Measurements from ENCODE around the gene COPB1.
A peak's percentile ranks its signal among the peaks of the same experiment; 100 is the strongest.

The COPB1 gene

DNA sequence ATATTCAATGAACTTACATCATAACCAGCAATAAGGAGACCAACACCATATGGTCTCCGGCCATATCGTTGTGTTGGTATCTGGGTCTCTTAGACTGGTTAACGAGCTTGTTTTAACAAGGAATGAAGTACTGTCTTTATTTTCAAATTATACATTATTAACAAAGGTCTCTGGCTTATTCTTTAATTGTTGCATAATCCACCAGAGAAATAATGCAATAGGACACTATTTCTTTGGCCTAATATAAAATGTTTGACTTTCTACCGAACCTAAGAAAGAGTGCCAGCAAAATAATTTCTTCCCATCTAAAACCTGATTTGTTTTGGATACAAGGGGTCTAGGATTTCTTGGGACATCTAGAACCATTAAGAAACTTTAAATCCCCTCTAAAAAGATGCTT is 14.2 kb upstream of the COPB1 start:
- no peak for DNase-seq (ENCODE audit: low read depth)

DNA sequence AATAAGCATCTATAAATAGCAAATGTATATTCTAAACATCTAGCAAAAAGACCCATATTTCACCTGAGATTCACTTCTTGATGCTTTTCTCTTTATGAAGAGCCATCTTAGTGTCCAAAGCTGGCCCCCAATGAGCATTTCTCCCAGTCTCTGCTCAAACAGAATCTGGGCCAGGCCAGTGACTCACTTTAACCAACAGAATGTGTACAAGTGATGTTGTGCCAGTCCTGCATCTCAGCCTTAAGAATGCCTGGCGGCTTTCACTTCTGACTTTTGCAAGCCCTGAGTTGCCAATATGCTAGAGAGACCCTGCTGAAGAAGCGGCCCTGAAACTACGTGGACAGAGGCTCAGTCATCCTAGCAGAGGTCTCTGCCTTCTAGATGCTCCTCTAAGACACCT is 6.9 kb upstream of the COPB1 start:
- DNase-seq (ENCODE audit: low read depth), result no peak

- no peak for DNase-seq (ENCODE audit: low read depth)
Measured at GRCh38 chr11:14503023-14503422, 3.4 kb upstream of the COPB1 start.

DNA sequence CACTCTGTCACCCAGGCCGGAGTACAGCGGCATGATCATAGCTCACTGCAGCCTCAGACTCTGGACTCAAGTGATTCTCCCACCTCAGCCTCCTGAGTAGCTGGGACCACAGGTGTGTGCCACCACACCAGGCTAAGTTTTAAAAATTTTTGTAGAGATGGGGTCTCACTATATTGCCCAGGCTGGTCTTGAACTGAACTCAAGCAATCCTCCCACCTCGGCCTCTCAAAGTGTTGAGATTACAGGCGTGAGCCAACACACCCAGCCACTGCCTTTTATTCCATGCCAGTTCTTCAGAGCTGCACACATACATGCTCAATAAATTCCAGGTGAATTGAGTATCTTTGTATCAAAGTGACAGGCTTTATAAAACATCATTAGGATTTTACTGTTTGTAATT is 2.4 kb upstream of the COPB1 start:
- no peak for DNase-seq (ENCODE audit: low read depth)

- peak; percentile 25 for DNase-seq (ENCODE audit: low read depth)
Measured at GRCh38 chr11:14500181-14500651, 605 bp upstream of the COPB1 start.

GRCh38 chr11:14499178-14499559 is 442 bp downstream of the COPB1 start:
- no peak for DNase-seq (ENCODE audit: low read depth)

DNA sequence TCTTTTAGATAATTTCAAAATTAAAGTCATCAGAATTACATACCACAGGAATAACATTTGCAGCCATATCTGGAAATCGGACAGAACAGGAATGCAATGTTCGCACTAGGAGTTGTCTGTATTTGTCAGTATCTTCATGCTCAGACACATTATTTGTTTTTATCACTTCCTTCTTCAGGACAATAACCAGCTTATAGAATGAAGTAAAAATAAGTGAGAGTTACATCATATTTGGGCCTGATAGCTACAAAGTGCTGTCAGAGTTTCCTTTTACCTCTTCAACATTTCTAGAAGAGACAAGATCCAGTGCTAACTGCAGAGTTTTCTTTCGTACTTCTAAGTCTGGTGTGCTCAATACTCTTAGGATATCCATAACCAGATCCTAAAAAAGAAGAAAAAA is 18.9 kb downstream of the COPB1 start:
- DNase-seq (ENCODE audit: low read depth), result no peak

DNA sequence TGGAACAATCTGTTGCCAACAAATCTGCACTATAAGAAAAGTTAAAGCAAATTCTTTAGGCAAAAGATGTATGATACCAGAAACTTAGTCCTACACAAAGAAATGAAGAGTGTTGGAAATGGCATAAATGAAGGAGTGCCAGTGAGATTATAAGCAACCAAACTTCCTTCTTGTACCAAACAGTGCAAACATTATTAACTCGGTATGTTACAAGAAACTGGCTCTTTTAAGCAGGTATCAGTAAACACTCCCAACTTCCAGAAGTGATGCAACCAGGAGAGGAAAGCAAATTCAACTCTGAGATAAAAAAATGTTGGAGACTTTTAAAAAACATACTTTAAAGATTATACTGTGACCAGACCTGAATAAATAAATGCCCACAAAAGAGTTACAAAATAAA is 28.5 kb downstream of the COPB1 start:
- no peak for DNase-seq (ENCODE audit: low read depth)

DNA sequence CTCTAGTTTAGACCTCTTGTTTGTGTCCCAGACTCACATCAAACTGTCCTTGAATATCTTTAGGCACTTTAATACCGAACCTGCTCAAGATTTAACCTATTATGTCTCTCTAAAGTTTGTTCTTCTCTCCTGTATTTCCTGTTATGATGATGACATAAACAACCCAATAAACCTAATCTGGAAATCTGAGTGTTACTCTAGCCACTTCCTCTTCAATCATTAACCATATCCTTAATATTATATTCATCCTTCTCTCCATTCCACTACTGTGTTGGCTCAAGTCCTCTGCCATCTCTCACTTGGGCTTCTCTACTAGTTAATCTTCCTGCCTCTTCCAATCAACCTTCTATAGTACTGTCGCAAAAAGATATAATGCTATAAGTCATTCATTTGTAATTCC is 36.0 kb downstream of the COPB1 start:
- no peak for DNase-seq (ENCODE audit: low read depth)

- no peak for DNase-seq (ENCODE audit: low read depth)
Measured at GRCh38 chr11:14460147-14460546, 39.5 kb downstream of the COPB1 start.

DNA sequence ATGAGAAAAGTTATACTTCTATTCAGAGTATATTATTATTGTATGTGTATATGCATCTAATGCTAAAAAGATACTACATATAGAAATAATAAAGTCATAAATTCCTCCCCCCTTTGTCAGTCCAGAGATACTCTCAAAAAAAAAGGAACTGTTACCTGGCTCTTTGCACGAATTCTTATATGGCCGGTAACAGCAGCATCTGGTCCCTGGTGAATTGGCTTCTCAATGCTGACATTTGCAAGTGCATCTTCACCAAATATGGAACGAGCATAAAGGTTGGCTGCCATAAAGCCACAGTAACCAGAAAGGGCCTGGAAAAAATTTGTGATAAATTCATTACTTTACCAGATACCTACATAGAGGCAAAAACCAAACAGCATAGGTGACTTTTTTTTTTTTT is 41.2 kb downstream of the COPB1 start:
- DNase-seq (ENCODE audit: low read depth), result no peak

- no peak for DNase-seq (ENCODE audit: low read depth)
Measured at GRCh38 chr11:14455648-14456430, 43.8 kb downstream of the COPB1 start.

DNA sequence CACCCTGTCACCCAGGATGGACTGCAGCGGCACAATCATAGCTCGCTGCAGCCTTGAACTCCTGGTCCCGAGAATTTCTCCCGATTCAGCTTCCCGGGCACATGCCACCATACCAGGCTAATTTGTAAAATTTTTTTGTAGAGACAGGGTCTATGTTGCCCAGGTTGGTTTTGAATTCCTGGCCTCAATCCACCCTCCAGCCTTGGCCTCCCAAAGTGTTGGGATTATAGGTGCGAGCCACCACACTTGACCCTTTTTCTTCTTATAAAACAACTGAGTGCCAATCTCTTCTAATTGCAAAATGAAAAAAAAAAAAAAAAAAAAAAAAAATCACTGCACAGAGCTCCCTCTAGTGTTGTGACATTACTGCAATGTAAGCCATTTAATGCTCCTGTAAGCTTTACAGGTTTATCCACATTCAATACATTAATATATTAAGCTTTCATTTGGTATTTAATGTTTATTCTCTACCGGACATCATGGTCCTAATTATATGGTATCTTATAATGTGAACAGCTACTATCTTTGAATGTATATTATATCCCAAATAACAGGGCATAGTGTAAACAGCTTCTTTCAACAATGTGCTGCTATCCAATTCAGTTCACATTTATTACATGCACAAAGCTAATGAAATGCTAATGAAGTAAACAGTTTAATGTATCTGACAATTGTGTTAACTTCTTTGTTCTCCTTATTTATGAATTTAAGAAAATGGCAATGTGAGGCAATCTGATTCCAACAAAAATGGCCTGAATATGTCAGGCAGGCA is 44.6 kb downstream of the COPB1 start:
- DNase-seq (ENCODE audit: low read depth), result no peak

GRCh38 chr11:14451825-14452224 is 47.8 kb downstream of the COPB1 start:
- DNase-seq (ENCODE audit: low read depth), result no peak

DNA sequence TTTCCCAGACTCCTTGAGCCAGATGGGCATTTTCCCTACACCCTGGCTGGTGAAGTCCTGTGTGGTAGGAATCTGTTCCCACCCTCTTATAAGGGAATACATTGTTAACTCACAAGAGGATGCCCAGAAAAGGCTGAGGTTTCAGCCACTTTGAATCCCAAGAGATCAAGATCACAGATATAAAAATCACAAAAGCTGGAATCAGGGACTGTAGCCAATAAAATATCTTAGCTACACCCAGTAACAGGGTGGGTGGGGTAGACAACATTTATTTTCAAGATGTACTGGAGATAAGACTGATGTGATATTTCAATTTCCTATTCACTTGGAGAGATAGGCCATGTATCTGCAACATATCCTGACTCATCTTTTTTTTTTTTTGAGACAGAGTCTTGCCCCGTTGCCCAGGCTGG is 50.3 kb downstream of the COPB1 start:
- no peak for DNase-seq (ENCODE audit: low read depth)

- DNase-seq (ENCODE audit: low read depth), result no peak
Measured at GRCh38 chr11:14448240-14448639, 51.4 kb downstream of the COPB1 start.

- no peak for DNase-seq (ENCODE audit: low read depth)
Measured at GRCh38 chr11:14446701-14447169, 52.9 kb downstream of the COPB1 start.

DNA sequence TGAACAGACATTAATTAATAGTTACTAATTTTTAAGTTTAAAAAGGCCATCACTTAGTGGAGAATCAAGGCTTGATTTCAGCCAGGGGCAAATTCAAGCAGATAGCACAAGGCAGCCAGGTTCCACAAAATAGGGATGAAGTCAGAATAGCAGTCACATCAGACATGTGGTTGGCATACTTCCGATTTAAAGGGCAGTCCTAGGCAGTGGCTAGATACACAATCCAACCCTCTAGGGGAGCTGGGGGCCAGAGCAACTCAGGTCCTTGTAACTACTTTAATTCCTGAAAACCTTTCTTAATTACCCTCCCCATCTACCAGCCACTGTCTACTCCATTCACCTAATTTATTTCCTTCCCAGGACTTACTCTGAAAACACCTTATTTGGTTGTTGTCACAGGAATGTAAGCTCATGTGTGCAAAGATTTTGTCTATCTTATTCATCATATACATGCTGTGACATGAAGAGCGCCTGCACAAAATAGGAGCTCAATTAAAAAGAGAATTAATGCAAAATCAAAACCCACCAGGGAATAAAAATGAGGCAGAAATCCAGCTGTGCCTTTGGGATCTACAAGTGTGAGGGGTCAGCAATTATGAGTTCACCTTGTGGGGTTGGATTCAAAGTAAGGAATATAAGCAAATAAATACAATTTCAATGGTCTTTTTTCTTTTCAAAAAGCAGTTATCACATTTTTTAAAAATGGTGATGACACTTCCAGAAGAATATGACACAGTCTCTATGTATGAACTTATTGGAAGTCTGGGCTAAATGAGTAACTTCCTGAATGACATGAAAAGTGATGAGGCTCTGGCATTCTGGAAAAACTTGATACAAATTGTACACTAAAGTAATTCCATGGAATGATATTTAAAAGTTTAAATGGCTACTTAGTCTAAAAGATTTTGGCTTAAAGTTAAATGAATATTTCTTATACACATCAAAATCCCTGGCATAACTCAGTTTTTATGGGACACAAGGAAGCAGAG is 53.8 kb downstream of the COPB1 start:
- no peak for DNase-seq (ENCODE audit: low read depth)

- DNase-seq (ENCODE audit: low read depth), result no peak
Measured at GRCh38 chr11:14444441-14445189, 55.0 kb downstream of the COPB1 start.

- DNase-seq (ENCODE audit: low read depth), result no peak
Measured at GRCh38 chr11:14443638-14444037, 56.0 kb downstream of the COPB1 start.

All from activated T-helper 1 cell treated with Interleukin-2 at 50 U/mL for 16 hours (primary cell).